COLO668 (cell line): ENCODE results near the gene FAM78A.
"Not testable (repeated sequence)": the region's sequence is repeated elsewhere in the genome, so short reads cannot be mapped to it uniquely, and the experiment has no call there.

Source experiments
- DNase-seq: peaks from one replicate; lab custom pipeline; 2025; ENCODE audit not compliant: unreplicated experiment; lab: John Stamatoyannopoulos, UW

Gene FAM78A

DNA sequence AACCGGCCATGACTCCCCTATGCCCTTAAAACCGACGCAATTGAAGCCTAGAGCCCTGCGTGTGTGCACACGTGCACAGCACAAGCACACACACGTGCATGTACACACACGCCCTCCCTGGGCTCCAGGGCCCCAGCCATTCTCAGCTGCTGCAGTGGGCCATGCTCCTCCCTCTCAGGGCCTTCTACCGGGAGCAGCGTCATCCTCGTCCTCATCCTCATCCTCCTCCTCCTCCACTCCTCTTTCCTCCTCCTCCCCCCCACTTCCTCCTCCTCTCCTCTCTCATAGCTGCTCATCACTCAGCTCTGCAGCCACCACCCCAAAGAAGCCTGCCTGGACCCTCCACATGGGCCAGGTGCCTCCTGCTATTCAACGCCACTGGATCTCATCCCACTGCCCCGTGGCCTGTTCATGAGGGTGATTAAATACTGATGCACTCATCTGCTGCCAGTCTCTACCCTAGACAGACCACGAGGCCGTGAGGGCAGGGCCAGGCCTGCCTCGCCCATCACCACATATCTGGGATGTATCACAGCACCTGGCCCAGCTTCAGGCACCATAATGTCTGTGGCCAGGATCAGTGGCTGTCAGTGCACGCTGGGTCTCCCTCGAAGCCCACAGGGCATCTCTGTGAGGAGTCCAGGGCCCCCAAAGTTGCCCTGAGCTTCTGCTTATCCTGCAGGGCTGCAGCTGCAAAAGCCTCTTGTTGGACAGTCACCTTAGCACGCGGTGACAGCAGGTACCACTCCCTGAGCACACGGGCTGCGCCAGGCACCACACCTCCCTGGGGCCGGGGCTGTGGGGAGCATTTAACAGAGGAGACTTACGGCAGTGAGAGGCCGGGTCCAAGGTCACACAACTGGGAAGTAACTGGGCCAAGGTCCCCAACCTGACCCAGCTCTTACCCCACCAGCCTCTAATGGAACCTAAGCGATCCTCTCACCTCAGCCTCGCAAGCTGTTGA, 9.8 kb downstream of the FAM78A start:
- DNase-seq = no peak

DNA sequence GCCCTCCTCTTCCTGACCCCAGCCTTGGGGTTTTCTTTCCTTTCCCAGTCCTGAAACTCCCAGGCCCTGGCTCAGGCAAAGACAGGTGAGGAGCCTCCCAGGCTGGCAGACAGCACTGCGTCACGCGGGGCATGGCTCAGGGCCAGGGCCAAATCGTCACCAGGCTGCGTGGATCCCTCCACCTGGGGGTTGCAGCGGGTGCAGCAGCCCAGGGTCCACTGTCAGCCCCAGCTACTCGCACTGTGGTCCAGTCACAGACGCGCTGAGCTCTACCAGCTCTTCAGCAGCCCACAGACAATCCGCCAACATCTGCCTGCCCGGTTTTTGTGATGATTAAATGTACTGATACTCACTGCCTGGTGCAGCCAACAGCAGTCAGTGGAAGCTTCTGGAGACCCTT, 12.1 kb downstream of the FAM78A start:
- DNase-seq = no peak

DNA sequence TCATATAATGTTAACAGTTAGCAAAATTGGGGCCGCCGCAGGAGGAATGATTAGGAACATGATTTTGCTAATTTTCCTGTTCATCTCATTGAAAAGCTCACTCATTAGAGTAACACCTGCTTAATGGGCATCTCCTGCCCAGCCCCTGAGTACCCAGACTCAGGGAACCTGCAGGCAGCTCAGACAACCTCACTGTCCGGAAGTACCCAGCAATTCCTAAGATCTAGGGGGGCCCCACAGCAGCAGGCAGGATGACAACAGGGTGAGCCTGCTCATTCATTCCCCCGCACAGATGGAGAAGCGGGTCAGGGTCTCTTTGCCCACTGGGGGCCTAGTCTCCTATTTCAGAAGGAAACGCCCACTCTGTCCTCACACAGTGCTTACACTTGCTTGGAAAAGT, 12.6 kb downstream of the FAM78A start:
- no peak for DNase-seq

DNA sequence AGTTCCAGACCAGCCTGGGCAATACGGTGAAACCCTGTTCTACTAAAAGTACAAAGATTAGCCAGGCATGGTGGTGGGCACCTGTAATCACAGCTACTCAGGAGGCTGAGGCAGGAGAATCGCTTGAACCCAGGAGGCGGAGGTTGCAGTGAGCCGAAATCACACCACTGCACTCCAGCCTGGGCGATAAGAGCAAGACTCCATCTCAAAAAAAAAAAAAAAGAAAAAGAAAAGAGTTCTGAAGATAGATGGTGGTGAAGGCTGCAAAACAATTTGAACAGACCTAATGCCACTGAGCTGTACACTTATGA, 13.3 kb downstream of the FAM78A start:
- DNase-seq = not testable (repeated sequence)

DNA sequence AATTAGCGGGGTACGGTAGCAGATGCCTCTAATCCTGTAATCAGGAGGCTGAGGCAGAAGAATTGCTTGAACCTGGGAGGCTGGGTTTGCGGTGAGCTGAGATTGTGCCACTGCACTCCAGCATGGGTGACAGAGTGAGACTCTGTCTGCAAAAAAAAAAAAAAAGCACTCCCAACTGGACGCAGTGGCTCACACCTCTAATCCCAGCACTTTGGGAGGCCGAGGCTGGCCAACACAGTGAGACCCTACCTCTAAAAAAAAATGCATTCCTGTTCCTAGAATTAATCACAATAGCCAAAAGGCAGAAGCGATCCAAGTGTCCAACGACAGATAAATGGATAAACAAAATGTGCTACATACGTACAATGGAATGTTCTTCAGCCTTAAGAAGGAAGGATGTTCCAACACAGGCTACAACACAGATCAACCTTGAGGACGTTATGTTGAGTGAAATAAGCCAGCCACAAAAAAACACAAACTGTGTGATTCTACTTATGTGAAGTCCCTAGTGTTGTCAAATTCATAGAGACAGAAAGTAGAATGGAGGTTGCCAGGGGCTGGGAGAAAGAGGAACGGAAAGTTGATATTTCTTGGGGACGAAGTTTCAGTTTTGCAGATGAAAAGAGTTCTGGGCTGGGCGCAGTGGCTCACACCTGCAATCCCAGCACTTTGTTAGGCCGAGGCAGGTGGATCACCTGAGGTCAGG, 13.8 kb downstream of the FAM78A start:
- no peak for DNase-seq

DNA sequence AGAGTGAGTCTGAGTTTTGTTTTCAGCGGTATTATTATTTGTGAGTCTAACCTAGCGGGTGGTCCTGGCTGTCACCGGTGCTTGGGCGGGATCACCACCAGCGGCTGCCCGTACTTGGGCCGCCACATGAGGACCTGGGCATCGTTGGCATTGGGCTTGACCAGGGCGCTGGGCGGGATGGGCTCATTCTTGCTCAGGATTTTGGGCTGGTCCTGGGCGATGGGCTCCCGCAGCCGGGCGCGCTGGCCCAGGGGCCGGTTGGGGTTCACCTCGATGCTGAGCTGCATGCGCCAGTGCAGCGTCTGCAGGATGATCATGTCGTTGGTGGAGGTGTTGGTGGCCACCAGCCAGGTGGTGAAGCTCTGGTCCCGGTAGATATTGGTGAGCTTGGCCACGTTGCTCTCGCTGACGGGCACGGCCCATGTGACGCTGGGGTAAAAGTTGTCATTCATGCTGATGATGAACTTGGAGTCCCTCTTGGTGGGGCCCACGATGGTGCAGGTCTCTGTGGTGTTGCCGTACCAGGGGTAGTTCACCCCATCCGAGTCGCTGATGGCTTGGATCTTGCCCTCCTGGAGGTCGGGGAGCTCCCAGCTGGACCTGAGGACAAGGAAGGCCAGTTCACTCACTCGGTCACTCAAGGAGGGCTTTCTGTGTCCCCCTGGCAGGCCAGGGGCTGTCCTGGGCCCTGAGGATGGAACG, 15.4 kb downstream of the FAM78A start:
- DNase-seq = no peak

DNA sequence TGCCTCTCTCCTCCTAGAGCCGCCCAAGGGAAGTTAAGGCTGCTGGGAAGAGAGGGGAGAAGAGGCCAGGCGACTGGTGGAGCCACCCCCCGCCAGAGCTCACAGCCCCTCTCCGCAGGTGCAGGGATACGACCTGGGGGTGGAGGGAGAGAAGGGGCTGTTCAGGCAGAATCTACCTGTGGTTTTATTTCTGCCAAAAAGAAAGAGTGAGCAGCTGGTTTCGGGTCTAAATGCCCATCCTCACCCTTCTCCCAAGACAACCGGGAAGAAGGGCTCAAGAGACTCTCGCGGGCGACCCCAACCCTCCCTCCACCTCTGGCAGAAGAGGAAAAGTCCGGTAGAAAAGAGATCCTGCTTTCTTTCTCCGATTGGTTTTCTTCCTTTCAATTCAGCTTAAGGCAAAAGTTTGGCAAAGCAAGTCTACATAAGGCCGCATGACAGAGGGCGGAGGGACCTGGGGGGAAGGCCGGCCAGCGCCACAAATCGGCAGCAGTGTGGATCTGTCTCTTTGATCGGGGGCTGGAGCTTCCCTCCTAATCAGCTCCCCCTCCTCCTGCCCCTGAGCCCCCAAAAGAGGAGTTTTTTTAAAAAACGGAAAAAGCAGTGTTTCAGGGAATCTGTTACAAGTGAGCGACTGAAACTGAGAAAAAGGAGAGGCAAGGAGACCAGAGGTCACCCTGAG, 16.3 kb downstream of the FAM78A start:
- DNase-seq = no peak

DNA sequence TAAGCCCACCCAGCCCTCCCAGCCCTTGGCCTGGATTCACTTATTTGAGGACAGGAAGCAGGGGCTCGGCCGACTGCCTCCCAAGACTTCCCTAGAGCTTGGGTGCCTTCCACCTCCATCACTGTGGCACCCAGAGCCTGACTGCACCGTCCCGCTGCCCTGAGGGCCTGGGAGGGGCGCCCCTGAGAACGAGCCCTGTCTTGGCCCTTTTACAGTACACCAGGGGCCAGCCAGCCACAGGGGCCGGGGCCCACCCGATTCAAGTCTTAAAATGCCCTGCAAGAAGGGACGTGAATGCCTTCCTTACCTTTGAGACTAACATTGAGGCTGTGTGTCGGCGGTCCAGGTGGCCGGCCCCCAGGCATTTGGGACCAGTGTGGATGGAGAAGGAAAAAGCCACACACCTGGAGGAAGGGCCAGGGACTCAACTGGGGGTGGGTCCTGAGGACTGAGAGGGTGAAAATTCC, 16.8 kb downstream of the FAM78A start:
- no peak for DNase-seq

DNA sequence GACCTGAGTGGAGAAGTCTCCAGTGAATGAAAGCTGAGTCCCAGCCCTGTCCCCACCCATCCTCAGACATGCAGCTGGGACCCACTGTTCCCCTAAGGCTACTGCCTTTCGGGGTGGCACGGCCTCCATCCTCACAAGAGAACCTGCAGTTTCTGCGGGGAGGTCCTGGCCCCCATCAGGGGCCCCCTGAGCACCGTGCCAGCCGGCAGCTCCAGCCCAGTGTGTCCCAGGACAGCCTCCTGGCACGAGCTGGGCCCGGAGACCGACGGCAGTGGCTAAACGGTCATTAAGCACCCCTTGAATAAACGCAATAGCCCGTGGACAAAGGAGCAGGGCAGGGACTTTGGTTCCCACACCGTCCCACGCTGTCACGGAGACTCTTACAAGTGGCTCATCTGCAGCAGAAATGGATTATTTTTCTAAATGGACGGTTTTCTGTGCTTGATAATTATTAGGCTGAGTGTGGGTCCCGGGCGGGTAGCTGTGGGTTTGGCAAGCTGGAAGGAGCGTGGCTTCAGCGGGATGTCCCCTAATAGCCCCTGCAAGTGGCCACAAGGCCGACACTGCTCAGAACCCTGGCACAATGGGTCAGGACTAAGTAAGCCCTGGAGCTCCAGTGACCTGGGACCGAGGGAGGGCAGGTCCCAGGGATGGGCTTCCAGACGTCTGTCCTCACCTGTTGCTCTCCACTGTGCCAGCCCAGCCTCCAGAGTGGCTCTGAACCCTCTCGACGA, 17.4 kb downstream of the FAM78A start:
- DNase-seq = no peak

DNA sequence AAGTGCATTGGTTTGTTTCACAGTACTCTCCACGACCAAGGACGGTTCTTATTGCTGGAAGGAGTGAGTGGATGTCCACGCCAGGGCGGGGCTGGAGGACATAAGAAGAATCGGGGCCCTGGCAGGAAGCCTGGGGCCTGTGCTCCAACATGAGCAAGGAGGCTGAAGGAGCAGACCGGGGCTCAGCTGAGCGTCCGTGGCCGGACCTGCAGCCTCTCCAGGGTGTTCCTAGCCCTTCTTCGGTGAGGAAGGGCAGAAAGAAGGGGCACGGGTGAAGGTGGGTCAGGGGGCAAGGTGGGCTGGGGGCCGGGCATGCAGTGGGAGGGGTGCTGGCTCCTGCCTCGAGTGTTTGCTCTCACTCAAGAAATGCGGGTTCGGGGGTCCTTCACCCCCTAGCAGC, 18.1 kb downstream of the FAM78A start:
- no peak for DNase-seq

DNA sequence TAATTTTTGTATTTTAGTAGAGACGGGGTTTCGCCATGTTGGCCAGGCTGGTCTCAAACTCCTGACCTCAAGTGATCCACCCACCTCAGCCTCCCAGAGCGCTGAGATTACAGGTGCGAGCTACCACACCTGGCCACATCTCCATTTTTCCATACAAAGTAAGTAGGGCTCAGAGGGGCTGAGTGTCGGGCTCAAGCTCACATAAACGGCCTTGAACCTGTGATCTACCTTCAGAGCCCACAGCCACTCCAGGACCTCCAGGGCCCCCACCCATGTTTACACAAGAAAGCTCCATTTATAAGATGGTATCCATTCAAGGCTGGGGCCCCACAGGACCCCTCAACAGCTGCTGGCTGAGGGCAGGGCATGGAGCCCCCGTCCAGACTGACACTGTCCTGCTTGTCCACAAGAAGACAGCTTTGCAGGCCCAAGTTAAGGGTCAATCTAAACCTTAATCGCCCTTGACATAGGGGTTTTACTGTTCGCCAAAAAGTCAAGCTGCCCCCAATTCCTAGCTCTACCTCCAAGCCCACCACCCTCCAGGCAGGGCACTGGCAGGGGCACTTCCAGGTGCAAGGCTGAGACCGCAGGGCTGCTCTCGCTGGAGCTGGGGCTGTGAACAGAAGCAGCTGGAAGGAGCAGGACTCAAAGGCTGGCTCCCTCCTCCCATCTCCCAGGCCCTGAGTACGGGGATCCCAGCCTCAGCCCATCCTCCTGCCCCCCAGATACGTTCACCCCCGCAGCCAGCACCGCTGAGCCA, 18.9 kb downstream of the FAM78A start:
- no peak for DNase-seq

DNA sequence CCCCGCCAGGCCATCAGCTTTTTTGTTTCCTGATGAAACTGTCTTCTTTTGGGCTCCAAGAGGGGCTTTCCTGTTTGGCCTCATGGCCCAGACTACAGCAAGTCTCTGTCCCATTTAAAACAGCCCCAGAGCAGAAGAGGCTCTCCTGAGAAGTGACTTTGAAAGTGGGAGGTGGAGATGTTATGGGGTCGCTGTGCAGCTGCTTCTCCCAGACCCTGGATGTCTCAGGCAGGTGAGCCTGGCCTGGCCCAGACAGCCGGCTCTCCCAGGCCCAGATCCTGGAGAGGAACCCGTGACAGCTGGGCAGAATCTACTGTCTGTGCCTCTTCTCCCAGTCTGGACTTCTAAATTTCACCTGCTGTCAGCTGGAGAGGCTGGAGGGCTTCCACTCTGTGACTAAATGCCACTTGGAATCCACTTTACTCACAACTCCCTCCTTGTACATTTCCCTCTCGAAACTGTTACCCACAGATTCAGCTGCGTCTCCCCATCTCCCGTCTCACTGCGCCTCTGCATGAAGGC, 20.6 kb downstream of the FAM78A start:
- no peak for DNase-seq

DNA sequence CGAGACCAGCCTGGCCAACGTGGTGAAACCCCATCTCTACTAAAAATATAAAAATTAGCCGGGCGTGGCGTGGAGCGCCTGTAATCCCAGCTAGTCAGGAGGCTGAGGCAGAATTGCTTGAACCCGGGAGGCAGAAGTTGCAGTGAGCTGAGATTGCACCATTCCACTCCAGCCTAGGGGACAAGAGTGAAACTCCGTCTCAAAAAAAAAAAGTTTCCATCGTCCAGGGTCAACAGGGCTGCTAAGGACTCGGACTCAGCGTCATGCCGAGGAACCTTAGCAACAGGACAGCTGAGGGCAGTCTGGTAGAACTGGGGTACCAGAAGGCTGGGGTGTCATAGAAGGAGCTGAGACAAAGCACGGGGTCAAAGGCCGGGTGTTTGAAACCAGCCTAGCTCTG, 21.7 kb downstream of the FAM78A start:
- DNase-seq = no peak

DNA sequence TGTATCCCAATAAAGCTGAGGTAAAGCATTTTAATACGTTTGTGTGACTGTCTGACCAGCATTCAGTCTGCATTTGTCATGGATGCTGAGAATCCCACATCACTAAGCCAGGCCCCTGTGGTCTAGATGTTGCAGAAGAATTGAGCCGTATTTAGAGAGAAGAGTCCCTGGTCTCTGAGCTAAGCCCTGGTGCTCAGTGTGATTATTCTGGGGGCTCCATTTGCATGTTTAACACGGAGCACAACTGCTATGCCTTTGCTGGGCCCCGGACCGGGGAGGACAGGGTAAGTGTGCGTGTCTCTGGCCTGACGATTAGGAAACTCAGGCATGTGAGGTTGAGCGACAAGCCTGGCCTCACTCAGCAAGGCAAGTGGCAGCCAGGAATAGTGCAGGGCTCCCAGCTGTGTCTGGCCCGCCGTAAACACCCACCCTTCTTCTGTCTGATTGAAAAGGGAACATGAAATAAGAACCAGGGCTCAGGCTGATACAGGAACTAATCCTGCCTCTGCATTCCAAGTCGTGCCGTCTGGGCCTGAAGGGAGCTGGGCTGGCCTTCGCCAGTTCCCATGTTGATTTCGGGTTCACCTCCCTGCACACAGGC, 22.3 kb downstream of the FAM78A start:
- DNase-seq = no peak

DNA sequence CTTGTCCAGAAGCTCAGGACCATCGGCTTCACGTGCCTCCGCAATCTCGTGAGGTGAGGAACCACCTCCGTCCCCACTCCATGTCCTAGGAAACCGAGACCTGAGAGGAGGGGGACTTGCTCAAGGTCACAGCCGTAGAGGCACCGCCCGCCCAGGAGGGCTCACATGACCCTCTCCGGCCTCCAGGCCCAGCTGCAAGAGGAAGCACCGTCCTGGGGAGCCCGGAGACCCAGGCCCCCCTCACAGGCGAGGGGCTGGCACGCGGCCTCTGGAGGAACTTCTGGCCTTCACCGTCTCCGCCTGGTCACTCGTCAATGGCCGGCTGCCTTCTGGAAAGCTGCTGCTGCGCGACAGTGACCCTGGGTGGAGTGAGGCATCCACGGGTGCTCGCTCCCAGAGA, 24.2 kb downstream of the FAM78A start:
- no peak for DNase-seq

DNA sequence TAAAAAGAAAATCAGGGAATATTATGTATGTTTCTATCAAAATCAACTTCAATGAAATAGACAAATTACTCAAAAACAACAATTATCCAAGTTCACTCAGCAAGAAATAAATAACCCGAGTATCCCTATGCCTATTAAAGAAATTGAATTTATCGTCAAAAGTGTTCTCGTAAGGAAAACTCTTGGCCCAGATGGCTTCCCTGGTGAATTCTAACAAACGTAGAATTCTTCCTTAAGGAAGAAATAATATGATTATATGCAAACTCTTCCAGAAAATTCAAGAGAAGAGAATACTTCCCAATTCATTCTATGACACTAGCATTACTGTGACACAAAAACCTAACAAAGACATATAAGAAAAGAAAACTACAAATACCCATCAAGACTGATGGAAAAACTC, 29.7 kb downstream of the FAM78A start:
- no peak for DNase-seq

DNA sequence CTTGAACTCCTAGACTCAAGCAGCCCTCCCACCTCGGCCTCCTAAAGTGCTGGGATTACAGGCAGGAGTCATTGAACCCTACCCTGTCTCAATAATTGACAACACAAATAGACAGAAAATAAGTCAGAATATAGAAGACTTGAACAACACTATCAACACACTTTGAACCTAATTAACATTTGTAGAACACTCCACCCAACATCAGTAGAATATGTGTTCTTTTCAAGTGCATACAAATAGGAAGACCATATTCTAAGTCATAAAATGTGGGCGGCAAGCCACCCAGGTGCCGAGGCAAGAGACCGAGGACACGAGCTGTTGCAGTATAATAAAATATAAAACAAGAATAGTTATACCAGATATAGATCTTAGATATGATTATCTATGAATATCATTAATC, 32.0 kb downstream of the FAM78A start:
- not testable (repeated sequence) for DNase-seq

DNA sequence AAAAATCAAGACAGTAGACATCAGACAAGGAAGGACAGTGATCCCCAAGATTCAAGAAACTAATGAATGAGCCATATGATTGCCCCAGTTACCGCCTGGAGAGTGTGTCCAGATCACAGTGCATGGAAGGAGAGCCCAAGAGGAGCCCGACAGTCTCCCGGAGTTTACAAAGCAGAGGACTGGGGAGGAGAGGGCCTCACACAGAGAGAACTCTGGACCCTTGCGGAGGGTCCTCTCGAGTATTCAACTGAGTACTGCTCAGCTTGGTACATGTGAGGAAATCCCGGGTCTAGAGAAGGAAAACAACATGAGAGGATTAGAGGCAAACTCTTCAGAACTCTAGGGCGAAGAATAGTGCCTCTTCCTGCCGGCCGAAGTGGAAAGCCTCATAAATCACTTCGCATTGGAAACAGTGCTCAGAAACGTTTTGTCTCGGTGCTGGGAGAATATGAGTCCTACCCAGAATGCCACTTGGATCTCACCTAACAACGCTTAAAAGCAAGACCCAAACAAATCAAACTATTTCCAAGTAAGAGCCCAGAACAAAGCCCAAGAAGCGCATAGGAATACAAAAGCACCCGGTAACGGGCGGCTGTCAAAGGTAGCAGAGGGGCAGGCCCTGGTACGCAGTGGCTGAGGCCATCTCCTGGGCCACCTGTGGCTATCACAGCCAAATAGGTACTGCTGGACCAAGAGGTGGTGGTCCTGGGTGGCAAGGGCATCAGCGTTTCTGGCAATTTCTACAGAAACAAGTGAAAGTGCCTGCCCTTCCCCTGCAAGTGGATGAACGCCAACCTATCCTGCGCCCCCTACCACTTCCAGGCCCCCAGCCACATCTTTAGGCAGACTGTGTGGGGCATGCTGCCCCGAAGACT, 36.0 kb downstream of the FAM78A start:
- DNase-seq = no peak
